ENCODE measurements around the gene SCGB3A1. TPM values are rescaled to one million over a fixed set of nuclear protein-coding genes. Genes with fewer than 3 reads are reported as not detected.

SCGB3A1 gene
- total and polyA plus RNA-seq, 9 of the 15 experiments (the other 6 are each of a cell fraction or from before 2014, with no cell fraction given): 0.33 TPM; not detected in 8

DNA sequence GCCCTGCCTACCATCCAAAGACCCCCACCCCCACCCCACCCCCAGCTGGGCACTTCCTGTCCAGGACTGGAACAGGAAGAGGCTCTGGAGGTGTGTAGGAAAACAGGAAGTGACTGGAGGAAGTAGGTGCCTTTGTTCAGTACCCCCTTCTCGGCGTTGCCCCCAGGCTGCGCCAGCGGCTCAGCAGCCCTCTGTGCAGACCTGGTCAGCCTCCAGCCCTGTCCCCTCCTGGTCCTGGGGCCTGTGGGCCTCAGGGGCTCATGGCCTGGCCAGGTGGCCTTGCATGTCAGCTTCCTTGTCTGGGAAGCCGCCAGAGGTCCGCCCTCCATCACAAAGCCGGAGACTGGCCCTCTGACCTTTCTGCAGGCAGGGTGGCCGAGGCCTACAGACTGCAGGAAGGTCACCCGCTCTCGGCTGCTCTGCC lies 32.1 kb upstream of the SCGB3A1 start:
- Histone ChIP-seq H2AFZ (ENCODE audit: low read depth, low read length) (peak overlapping the region; percentile 55; the same call in 1 of the 2 replicates), H3K79me2 (ENCODE audit: control insufficient read depth, insufficient read depth, low read length) (no peaks in the 10 kb centered on the region), H3K27ac (ENCODE audit: extremely low read depth, low read depth, low read length) (no peak overlapping the region), H3K36me3 (ENCODE audit: control insufficient read depth, insufficient read depth, low read length) (no peaks in the 10 kb centered on the region), H3K4me1 (replicated peaks in 1 of 2; ENCODE audit: control insufficient read depth in 2 of 2, insufficient read depth in 2 of 2, low read length in 2 of 2) (peaks cover 0 to 47% of the 10 kb centered on the region in 2 experiments; a peak in 2 of 5 replicates), H3K9me3 (replicated peaks; ENCODE audit: control insufficient read depth, insufficient read depth, low read depth, low read length) (no peaks in the 10 kb centered on the region), H4K20me1 (replicated peaks; ENCODE audit: control insufficient read depth, insufficient read depth, low read length) (no peaks in the 10 kb centered on the region), H3K9ac (ENCODE audit: insufficient read depth in 1 of 2, low read depth in 2 of 2, low read length in 2 of 2) (no peak overlapping the region), H3K27me3 (ENCODE audit: control insufficient read depth in 2 of 2, insufficient read depth in 2 of 2, low read length in 2 of 2) (peaks cover 9 to 58% of the 10 kb centered on the region in 2 experiments), H3K4me3 (no peak overlapping the region), H3K4me2 (ENCODE audit: insufficient read depth, low read length) (no peak overlapping the region), H3K9me1 (ENCODE audit: control insufficient read depth, insufficient read depth, low read length) (no peaks in the 10 kb centered on the region)
- ChIA-PET POLR2A (no interaction called here), CTCF (ENCODE audit: low intra/inter-chr PET ratio) (no interaction called here)
- TF ChIP-seq SPI1 (IDR thresholded peaks at IDR 0.05; ENCODE audit: borderline replicate concordance, low read depth, low read length) (peak; percentile 80), ZNF165 (CRISPR knock-in tag; IDR thresholded peaks at IDR 0.05; ENCODE audit: borderline replicate concordance) (no peak), GATAD2B (IDR thresholded peaks at IDR 0.05; ENCODE audit: borderline replicate concordance) (no peak), PCBP2 (IDR thresholded peaks at IDR 0.05; ENCODE audit: low read depth, low read length, poor library complexity, severe bottlenecking) (no peak), MCM7 (IDR thresholded peaks at IDR 0.05) (no peak)
- FAIRE-seq (no peak), DNase-seq (ENCODE audit: extremely low read depth in 1 of 4, low spot score in 3 of 4) (no peak), ATAC-seq (no peak)
- in situ Hi-C loops (cut with MboI): no loop called here
- no TSS peak for BruUV-seq (replicated peaks)
- WGBS (ENCODE audit: insufficient coverage, low coverage, missing lambda C conversion rate): 67% methylated on average over 10 of the region's 10 CpGs
- intact Hi-C loops (cut with micrococcal nuclease): no loop called here

DNA sequence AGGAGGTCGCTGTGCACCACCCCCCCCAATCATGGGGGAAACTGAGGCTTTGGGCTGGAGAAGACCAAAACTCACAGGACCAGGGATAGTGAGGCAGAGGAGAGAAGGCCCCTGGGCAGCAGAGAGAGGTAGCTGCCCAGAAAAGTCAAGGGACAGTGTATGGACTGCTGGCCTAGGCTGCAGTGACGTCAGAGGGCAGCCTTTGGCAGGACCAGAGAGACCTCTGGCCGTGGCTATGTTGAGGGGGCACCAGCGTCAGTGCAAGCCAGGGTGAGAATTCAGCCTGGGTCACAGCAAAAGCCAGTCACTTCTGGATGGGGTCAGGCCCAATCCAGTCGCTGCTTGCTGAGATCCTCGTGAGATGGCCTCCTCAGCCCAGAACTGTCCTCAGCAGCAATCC lies 31.6 kb upstream of the SCGB3A1 start:
- no peak for TF ChIP-seq ATF1 (CRISPR knock-in tag; IDR thresholded peaks at IDR 0.05)
- TF ChIP-seq ATF1 (tag; IDR thresholded peaks at IDR 0.05): 0 out of 2 replicates have a peak, but pooled peaks have one; percentile 29
- TF ChIP-seq CREM (IDR thresholded peaks at IDR 0.05; ENCODE audit: low read depth): 0 out of 2 replicates have a peak, but pooled peaks have one; percentile 11
- TF ChIP-seq HMG20B (CRISPR knock-in tag; IDR thresholded peaks at IDR 0.05): no peak
- in situ Hi-C loops (cut with MboI): no loop called here

More for the DNA sequence above, 31.6 kb upstream of the SCGB3A1 start:
- Histone ChIP-seq H3K79me2 (ENCODE audit: control insufficient read depth, insufficient read depth, low read length) (no peaks in the 10 kb centered on the region), H3K27me3 (ENCODE audit: control insufficient read depth in 2 of 2, insufficient read depth in 2 of 2, low read length in 2 of 2) (peaks cover 6 to 53% of the 10 kb centered on the region in 2 experiments), H3K4me3 (no peak overlapping the region), H3K4me1 (replicated peaks in 1 of 2; ENCODE audit: control insufficient read depth in 2 of 2, insufficient read depth in 2 of 2, low read length in 2 of 2) (peaks cover 0 to 44% of the 10 kb centered on the region in 2 experiments; a peak in 2 of 5 replicates), H3K9ac (ENCODE audit: insufficient read depth in 1 of 2, low read depth in 2 of 2, low read length in 2 of 2) (no peak overlapping the region), H2AFZ (ENCODE audit: low read depth, low read length) (no peak overlapping the region), H3K27ac (ENCODE audit: extremely low read depth, low read depth, low read length) (no peak overlapping the region), H3K9me3 (replicated peaks; ENCODE audit: control insufficient read depth, insufficient read depth, low read depth, low read length) (no peaks in the 10 kb centered on the region), H4K20me1 (replicated peaks; ENCODE audit: control insufficient read depth, insufficient read depth, low read length) (no peaks in the 10 kb centered on the region), H3K4me2 (ENCODE audit: insufficient read depth, low read length) (no peak overlapping the region), H3K36me3 (ENCODE audit: control insufficient read depth, insufficient read depth, low read length) (no peaks in the 10 kb centered on the region), H3K9me1 (ENCODE audit: control insufficient read depth, insufficient read depth, low read length) (no peaks in the 10 kb centered on the region)
- no TSS peak for BruUV-seq (replicated peaks)
- WGBS (ENCODE audit: insufficient coverage, low coverage, missing lambda C conversion rate): 47% methylated on average over 5 of the region's 6 CpGs
- intact Hi-C loops (cut with micrococcal nuclease): no loop called here
- FAIRE-seq (no peak), DNase-seq (ENCODE audit: extremely low read depth in 1 of 4, low spot score in 3 of 4) (no peak), ATAC-seq (no peak)
- ChIA-PET CTCF (ENCODE audit: low intra/inter-chr PET ratio) (no interaction called here), POLR2A (no interaction called here)
